Measurements from ENCODE around the gene CC2D2B. TPM values are rescaled to one million over a fixed set of nuclear protein-coding genes. Genes with fewer than 3 reads are reported as not detected.
A peak's percentile ranks its signal among the peaks of the same experiment; 100 is the strongest.

Gene CC2D2B
- total and polyA plus RNA-seq, 9 donors: 0.35 to 1.9 (median 0.92) TPM

- H3K27ac ChIP-seq: no peak overlapping the region
These were observed 42.6 kb upstream of the CC2D2B start for GRCh38 chr10:95864906-95865813.

DNA sequence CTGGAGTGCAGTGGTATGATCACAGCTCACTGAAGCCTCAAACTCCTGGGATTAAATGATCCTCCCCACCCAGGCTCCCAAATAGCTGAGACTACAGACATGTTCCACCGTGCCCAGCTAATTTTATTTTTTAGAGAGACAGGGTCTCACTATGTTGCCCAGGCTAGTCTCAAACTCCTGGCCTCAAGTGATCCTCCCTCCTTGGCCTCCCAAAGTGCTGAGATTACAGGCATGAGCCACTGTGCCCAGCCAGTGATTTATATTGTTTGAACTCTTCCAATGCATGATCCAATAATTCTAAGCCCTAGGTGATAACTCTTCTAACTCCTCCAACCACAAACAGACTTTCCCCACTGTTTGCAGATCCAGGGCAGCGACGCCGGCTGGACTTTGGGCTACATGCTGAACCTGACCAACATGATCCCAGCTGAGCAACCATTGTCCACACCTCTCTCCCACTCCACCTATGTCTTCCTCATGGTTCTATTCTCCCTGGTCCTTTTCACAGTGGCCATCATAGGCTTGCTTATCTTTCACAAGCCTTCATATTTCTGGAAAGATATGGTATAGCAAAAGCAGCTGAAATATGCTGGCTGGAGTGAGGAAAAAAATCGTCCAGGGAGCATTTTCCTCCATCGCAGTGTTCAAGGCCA is 41.8 kb upstream of the CC2D2B start:
- Histone ChIP-seq H3K27me3 (no peaks in the 10 kb centered on the region), H3K9me3 (no peaks in the 10 kb centered on the region), H3K36me3 (no peaks in the 10 kb centered on the region), H3K4me1 (ENCODE audit: insufficient read depth) (no peaks in the 10 kb centered on the region), H3K4me3 (no peak overlapping the region), H3K27ac (no peak overlapping the region)
- TF ChIP-seq POLR2A (IDR thresholded peaks at IDR 0.05) (no peak), EP300 (IDR thresholded peaks at IDR 0.05) (no peak), CTCF (IDR thresholded peaks at IDR 0.05) (no peak)
- 64 to 70% (median 64%) methylated on average over 6 of the region's 6 CpGs for WGBS, 3 donors
- no peak for DNase-seq
- intact Hi-C loops (cut with DNase I): no loop called here

More at GRCh38 chr10:95864906-95865813, 42.6 kb upstream of the CC2D2B start:
- H3K4me1 ChIP-seq (ENCODE audit: insufficient read depth): no peaks in the 10 kb centered on the region
- WGBS, 3 donors: 28 to 32% (median 28%) methylated on average over 7 of the region's 7 CpGs
- no peaks in the 10 kb centered on the region for H3K9me3 ChIP-seq
- H3K27me3 ChIP-seq: no peaks in the 10 kb centered on the region
- peak in 1 of 5 donors; percentile 16 for DNase-seq
- no peak for TF ChIP-seq CTCF (IDR thresholded peaks at IDR 0.05)
- TF ChIP-seq EP300 (IDR thresholded peaks at IDR 0.05): no peak
- no peak for TF ChIP-seq POLR2A (IDR thresholded peaks at IDR 0.05)
- intact Hi-C loops (cut with DNase I): no loop called here
- H3K4me3 ChIP-seq: no peak overlapping the region
- H3K36me3 ChIP-seq: no peaks in the 10 kb centered on the region

DNA sequence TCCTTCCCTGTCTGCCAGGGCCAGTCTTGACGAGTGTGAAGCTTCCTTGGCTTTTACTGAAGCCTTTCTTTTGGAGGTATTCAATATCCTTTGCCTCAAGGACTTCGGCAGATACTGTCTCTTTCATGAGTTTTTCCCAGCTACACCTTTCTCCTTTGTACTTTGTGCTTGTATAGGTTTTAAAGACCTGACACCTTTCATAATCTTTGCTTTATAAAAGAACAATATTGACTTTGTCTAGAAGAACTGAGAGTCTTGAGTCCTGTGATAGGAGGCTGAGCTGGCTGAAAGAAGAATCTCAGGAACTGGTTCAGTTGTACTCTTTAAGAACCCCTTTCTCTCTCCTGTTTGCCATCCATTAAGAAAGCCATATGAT is 41.3 kb upstream of the CC2D2B start:
- H3K27me3 ChIP-seq: no peaks in the 10 kb centered on the region
- TF ChIP-seq EP300 (IDR thresholded peaks at IDR 0.05) (no peak), POLR2A (IDR thresholded peaks at IDR 0.05) (no peak), CTCF (IDR thresholded peaks at IDR 0.05) (no peak)
- 38 to 42% (median 41%) methylated on average over 2 of the region's 2 CpGs for WGBS, 3 donors
- H3K27ac ChIP-seq: no peak overlapping the region
- DNase-seq: no peak
- no peaks in the 10 kb centered on the region for H3K36me3 ChIP-seq
- H3K9me3 ChIP-seq: no peaks in the 10 kb centered on the region
- H3K4me3 ChIP-seq: no peak overlapping the region
- intact Hi-C loops (cut with DNase I): no loop called here
- no peaks in the 10 kb centered on the region for H3K4me1 ChIP-seq (ENCODE audit: insufficient read depth)

- Histone ChIP-seq H3K4me3 (no peak overlapping the region), H3K9me3 (no peaks in the 10 kb centered on the region), H3K36me3 (no peaks in the 10 kb centered on the region), H3K27ac (no peak overlapping the region), H3K27me3 (no peaks in the 10 kb centered on the region), H3K4me1 (ENCODE audit: insufficient read depth) (no peaks in the 10 kb centered on the region)
- DNase-seq: no peak
- WGBS, 3 donors: 93 to 95% (median 94%) methylated on average over 4 of the region's 4 CpGs
- intact Hi-C loops (cut with DNase I): no loop called here
- TF ChIP-seq CTCF (IDR thresholded peaks at IDR 0.05): no peak
- TF ChIP-seq EP300 (IDR thresholded peaks at IDR 0.05): no peak
- no peak for TF ChIP-seq POLR2A (IDR thresholded peaks at IDR 0.05)
These were observed 39.9 kb upstream of the CC2D2B start for GRCh38 chr10:95867866-95868265.
